CD4-positive, alpha-beta T cell treated with Interleukin-2 at 100 ng/mL for 4 hours (primary cell): Measurements from ENCODE around the gene KLC3.

ENCODE experiments used
- DNase-seq: peaks from one replicate; pipeline ENCODE4 v3.0.0-alpha.2; 2020; ENCODE audit warnings: low spot score

The KLC3 gene

DNA sequence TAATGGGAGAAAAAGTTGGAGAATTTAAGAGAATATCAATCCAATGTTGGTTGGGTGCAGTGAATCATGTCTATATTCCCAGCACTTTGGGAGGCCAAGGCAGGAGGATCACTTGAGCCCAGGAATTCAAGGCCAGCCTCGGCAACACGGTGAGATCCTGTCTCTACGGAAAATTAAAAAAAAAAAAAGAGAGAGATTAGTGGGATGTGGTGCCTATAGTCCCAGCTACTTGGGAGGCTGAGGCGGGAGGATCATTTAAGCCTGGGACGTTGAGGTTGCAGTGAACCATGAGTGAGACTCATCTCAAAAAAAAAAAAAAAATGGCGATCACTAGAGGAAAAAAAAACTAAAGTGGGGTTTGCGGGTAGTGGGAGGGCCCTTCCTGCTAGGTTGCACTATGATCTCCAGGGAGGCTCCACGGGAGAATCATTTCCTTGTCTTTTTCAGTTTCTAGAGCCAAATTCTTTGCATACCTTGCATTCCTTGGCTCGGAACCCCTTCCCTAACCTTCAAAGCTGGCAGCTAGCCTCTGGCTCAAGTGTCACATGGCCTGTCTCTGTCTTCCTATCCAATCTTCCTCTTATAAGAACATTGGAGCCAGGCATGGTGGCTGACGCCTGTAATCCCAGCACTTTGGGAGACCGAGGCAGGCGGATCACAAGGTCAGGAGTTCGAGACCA, 35.6 kb downstream of the KLC3 start:
- DNase-seq = no peak

DNA sequence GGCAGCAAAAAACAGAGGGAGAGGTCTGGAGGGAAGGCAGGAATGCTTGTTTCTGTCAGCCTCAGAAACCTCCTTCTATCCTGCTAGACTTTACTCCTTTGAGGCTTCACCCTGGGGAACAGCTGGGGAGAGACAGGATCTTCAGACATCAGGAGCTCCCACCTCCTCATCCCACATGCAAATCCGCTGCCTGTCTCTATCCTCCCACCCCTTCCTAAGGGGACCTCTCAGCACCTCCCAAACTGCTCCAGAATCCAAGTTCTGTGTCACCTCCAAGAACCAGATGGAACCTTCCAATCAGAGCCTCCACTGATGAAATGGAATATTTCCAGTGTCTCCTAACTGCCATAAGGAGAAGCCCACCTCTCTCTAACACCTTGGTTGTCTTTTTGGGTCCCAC, 39.6 kb downstream of the KLC3 start:
- no peak for DNase-seq

GRCh38 chr19:45382426-45382825, 41.9 kb downstream of the KLC3 start:
- DNase-seq = no peak

DNA sequence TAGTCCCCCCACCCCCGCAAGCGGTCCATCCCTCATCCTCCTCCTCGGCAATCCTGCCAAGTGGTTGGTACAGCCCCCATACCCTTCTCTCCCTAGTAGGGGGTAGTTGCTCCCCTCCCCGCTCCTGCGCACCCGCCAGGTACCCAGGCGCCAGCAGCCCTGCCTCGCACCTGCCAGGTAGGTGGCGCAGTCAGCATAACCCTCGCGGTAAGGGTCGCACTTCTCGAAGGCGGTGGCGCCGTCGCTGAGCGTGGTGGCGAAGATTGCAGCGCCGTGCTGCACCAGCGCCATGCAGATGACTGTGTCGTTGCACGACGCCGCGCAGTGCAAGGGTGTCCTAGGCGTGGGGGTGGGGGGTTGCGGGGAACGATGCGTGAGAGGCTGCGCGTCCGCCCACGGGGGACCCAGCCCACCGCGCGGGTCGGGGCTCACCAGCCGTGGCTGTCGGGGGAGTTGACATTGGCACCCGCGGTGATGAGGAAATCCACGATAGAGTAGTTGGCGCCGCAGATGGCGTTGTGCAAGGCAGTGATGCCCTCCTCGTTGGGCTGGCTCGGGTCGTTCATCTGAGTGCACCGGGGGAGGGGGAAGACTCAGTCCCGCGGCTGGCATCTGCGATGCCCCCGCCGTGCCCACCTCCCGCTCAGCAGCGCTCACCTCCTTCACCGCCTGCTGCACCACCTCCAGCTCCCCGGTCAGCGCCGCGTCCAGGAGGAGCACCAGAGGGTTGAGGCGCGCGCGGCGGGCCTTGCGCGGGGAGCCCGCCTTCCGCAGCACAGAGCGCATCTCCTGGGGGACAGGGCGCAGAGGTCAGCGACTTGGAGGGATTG, 45.1 kb downstream of the KLC3 start:
- DNase-seq = no peak

DNA sequence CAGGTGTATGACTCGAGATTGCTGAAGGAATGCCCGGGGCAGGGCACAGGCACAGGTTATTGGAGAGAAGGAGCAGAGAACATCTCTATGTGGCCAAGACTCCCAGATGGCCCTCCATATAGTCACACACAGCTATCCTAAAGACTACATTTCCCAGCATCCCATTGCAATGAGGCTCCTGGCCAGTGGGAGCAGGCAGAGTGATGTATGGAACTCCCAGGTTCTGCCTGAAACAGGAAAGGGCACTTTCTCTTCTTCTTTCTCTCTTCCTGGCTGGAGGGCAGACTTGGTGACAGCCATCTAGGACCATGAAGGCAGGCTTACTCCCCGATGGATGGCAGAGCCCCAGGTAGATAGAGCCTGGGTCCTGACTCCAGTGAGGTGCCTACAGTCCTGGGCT, 50.8 kb downstream of the KLC3 start:
- no peak for DNase-seq

DNA sequence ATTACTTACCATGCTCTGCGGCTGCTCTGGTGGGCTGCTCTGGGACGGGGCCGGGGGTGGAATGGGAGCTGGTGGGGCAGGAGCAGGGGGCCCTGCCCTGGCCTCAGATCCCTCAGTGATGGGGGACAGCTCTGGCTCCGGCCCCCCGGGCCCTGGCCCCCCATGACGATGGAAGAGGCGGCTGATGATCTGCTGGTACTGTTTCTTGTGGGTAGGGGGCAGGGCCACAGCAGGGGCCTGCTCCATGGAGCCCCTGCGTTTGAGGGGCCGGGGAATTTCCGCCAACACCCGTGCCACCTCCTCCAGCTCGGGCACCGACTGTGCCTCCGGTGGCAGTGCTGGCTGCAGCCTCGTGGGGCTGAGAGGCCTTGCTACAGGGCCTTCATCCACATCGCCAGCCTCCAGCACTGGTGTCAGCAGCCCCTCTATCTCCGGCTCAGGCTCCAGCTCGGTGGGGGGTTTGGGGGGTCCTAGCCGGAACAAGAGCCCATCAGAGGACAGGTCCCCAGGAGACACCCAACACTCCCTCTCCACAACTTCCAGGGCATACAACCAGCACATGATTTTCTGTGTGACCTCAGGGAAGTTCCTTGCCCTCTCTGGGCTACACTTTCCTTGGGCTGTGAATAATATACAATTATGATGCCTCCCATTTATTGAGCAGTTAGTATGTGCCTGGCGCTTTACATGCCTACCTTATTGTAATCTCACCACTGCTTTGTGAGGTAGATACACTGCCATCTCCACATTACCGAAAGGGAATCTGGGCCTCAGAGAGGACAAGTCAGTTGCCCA, 51.5 kb downstream of the KLC3 start:
- DNase-seq = no peak

DNA sequence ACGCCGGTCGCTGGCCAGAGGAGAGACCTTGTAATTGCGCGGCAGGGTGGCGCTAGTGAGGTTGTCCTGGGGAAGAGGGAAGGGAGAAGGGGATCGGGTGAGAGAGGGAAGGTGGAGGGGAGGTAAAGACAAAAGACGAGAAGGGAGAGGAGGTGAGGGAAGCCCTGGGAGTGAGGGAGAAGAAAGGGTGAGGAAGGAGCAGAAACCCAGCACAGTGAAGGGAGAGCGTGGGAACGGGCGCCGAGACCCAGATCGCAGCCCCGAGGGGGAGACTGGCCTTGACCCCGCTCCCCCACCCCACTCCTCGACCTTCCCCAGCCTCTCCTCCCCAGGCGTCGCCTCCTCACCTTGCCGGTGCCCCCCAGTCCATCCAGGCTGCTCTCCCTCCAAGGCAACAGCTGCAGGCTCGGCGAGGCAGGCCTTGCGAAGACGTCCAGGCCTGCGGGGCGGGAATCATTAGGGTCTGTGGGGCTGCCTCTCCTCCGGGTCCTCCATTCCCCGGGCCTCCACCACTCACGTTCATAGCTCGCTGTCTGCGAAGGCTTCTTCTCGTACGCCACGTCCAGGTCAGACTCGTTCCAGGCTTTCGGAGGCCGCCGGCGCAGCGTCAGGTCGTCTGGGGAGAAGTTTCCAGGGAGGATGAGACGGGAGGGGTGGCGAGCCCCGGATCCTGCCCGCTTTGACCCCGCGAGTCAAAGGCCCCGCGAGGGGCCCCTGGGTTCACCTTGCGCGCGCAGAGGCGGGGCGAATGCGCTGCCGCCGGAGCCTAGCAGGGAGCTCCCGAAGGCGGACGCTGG, 55.5 kb downstream of the KLC3 start:
- DNase-seq = no peak

- no peak for DNase-seq
These were observed 59.6 kb downstream of the KLC3 start for GRCh38 chr19:45400192-45400591.
